Osteocyte (in vitro differentiated cells): Measurements from ENCODE around the gene COPS6. TPM values are rescaled to one million over a fixed set of nuclear protein-coding genes. Genes with fewer than 3 reads are reported as not detected.

Experiments used
- DNase-seq: peaks from one replicate; pipeline ENCODE4 v3.0.0; 2021; ENCODE audit warnings: mixed read lengths; ENCODE audit not compliant: unreplicated experiment; ENCODE audit errors: extremely low spot score
- H3K27ac Mint-ChIP-seq: one replicate; pipeline ENCODE4 v1.8.0; 2021; ENCODE audit warnings: mild to moderate bottlenecking, mixed read lengths; ENCODE audit not compliant: unreplicated experiment
- H3K27me3 Mint-ChIP-seq: one replicate; pipeline ENCODE4 v1.8.0; 2021; ENCODE audit warnings: mixed read lengths; ENCODE audit not compliant: unreplicated experiment
- H3K36me3 Mint-ChIP-seq: one replicate; pipeline ENCODE4 v1.8.0; 2021; ENCODE audit warnings: mixed read lengths; ENCODE audit not compliant: unreplicated experiment
- H3K4me1 Mint-ChIP-seq: one replicate; pipeline ENCODE4 v1.8.0; 2021; ENCODE audit warnings: mixed read lengths; ENCODE audit not compliant: unreplicated experiment
- H3K4me3 Mint-ChIP-seq: one replicate; pipeline ENCODE4 v1.8.0; 2021; ENCODE audit warnings: mild to moderate bottlenecking, moderate library complexity, mixed read lengths; ENCODE audit not compliant: unreplicated experiment
- H3K9me3 Mint-ChIP-seq: one replicate; pipeline ENCODE4 v1.8.0; 2021; ENCODE audit warnings: mixed read lengths; ENCODE audit not compliant: unreplicated experiment
- CTCF ChIP-seq: fragments of 200-600 bp; sonication (generic); IDR thresholded peaks from 2 replicates; pipeline ENCODE4 v1.5.0; 2021; ENCODE audit warnings: antibody characterized with exemption, mild to moderate bottlenecking, moderate library complexity
- total RNA-seq: library from RNA; stranded (reverse); gene quantifications from 2 replicates; pipeline ENCODE4 v1.2.1, GENCODE V29; 2021

Gene COPS6
- total RNA-seq, 1 donor from 2014 or later: 93.7 TPM

GRCh38 chr7:100085515-100085914, 3.3 kb upstream of the COPS6 start:
- H3K36me3 Mint-ChIP-seq: peaks cover 3% of the 10 kb centered on the region
- H3K27ac Mint-ChIP-seq: no peak overlapping the region
- no peaks in the 10 kb centered on the region for H3K27me3 Mint-ChIP-seq
- no peak for DNase-seq
- H3K4me3 Mint-ChIP-seq: no peak overlapping the region
- no peaks in the 10 kb centered on the region for H3K9me3 Mint-ChIP-seq
- peaks cover 35% of the 10 kb centered on the region for H3K4me1 Mint-ChIP-seq
- TF ChIP-seq CTCF: no peak

DNA sequence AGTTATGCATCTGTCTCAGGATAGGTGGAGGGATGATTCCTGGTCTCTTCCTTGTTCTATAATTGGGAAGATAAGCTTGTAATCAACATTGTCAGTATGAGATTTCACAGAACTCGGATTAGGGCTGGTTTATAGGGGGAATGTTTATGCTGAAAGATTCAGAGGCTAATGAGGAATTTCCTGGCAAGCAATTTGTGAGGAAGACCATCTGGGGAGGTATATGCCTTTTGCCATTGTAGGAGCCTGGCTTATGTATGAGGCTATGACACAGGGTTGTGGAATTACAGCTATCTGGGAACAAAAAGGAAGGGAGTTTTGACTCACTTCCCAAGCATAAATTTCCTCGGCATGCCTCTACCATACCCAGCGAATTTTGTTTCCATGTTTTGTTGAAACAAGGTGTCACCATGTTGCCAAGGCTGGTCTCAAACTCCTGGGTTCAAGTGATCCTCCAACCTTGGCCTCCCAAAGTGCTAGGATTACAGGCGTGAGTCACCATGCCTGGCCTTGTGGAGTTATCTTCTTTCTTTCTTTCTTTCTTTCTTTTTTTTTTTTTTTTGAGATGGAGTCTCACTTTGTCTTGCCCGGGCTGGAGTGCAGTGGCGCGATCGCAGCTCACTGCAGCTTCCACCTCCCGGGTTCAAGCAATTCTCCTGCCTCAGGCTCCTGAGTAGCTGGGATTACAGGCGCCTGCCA, 1.6 kb upstream of the COPS6 start:
- Mint-ChIP-seq H3K4me3 (peak overlapping the region; percentile 30), H3K27ac (peak overlapping the region; percentile 61), H3K4me1 (peaks cover 26% of the 10 kb centered on the region), H3K27me3 (no peaks in the 10 kb centered on the region), H3K36me3 (peaks cover 17% of the 10 kb centered on the region), H3K9me3 (no peaks in the 10 kb centered on the region)
- DNase-seq: no peak
- no peak for TF ChIP-seq CTCF

DNA sequence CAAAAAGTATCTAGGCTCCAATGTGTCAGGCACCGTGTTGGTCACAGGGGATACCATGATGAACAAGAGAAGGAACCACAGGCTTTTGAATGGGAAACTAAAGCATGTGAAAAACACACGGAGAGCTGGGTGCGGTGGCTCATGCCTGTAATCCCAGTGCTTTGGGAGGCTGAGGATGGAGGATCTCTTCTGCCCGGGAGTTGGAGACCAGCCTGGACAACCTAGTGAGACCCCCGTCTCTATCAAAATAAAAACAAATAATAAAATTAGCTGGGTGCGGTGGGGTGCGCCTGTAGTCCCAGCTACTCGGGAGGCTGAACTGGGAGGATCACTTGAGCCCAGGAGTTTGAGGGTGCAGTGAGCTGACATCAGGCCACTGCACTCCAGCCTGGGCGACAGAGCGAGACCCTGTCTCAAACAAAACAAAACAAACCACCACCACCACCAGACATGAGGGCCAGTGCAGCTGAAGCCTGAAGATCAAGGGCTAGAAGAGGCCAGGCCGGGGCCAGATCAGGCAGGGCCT, 611 bp upstream of the COPS6 start:
- no peak for DNase-seq
- H3K4me1 Mint-ChIP-seq: peaks cover 23% of the 10 kb centered on the region
- no peak for TF ChIP-seq CTCF
- H3K4me3 Mint-ChIP-seq: peak overlapping the region; percentile 83
- no peaks in the 10 kb centered on the region for H3K9me3 Mint-ChIP-seq
- H3K36me3 Mint-ChIP-seq: peaks cover 25% of the 10 kb centered on the region
- H3K27ac Mint-ChIP-seq: peak overlapping the region; percentile 91
- H3K27me3 Mint-ChIP-seq: no peaks in the 10 kb centered on the region

DNA sequence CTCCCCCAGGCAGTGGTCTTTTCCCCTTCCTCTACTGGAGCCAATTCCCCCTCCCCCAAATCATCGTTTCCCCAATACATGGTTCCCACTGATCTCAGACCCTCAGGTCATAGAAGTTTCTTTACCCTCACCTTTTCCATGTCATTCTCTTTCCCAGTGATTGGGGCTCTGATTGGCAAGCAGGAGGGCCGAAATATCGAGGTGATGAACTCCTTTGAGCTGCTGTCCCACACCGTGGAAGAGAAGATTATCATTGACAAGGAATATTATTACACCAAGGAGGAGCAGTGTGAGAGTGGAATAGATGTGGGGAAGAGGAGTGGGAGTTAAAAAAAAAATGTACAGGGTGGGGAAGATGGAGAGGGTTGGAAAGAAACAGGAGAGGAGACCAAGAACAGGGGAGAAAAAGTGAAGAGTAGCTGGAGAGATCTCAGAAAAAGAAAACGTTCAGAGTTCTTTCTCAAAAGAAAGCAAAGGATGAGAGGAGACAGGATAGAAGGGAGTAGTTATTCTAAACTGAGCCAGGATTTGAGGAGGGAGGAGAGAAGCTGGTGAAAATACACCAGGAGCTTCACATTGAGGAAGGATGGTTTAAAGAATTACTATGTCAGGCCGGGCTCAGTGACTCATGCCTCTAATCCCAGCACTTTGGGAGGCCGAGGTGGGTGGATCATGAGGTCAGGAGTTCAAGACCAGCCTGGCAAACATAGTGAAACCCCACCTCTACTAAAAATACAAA, 858 bp downstream of the COPS6 start:
- H3K4me1 Mint-ChIP-seq: peaks cover 23% of the 10 kb centered on the region
- H3K27me3 Mint-ChIP-seq: no peaks in the 10 kb centered on the region
- H3K36me3 Mint-ChIP-seq: peaks cover 30% of the 10 kb centered on the region
- no peak for TF ChIP-seq CTCF
- no peaks in the 10 kb centered on the region for H3K9me3 Mint-ChIP-seq
- peak overlapping the region; percentile 83 for H3K4me3 Mint-ChIP-seq
- DNase-seq: no peak
- H3K27ac Mint-ChIP-seq: peak overlapping the region; percentile 91
